Measurements from ENCODE around the gene LTB.

The LTB gene

GRCh38 chr6:31576897-31577578, 5.2 kb downstream of the LTB start:
- peak in 2 of 51 donors; percentile 91 to 100 for DNase-seq

GRCh38 chr6:31575952-31576685, 6.1 kb downstream of the LTB start:
- DNase-seq = no peak

- DNase-seq = peak in 12 of 51 donors; percentile 4 to 100 (median 18)
Observed at GRCh38 chr6:31575335-31575901, 6.8 kb downstream of the LTB start, which contains the start of gene TNF. Gene TNF, plus strand, starts transcription at chr6:31575565. Its CDS starts 177 bp downstream, at chr6:31575742.

- no peak for DNase-seq
Observed at GRCh38 chr6:31574106-31575061, 7.8 kb downstream of the LTB start.

GRCh38 chr6:31573239-31574105, 8.8 kb downstream of the LTB start:
- no peak for DNase-seq

- DNase-seq = no peak
Observed at GRCh38 chr6:31572041-31572911, 9.9 kb downstream of the LTB start, which contains the start of gene LTA. Gene LTA, plus strand, starts transcription at chr6:31572289. Its CDS starts 454 bp downstream, at chr6:31572743.

- no peak for DNase-seq
Observed at GRCh38 chr6:31569861-31570536, 12.2 kb downstream of the LTB start.

- no peak for DNase-seq
Observed at GRCh38 chr6:31568537-31568961, 13.7 kb downstream of the LTB start.

- DNase-seq = no peak
Observed at GRCh38 chr6:31567531-31568370, 14.5 kb downstream of the LTB start.

GRCh38 chr6:31560697-31561058, 21.5 kb downstream of the LTB start:
- no peak for DNase-seq

GRCh38 chr6:31559958-31560696, 22.1 kb downstream of the LTB start:
- peak in 14 of 51 donors; percentile 6 to 31 (median 18) for DNase-seq

- DNase-seq = no peak
Observed at GRCh38 chr6:31559606-31559957, 22.6 kb downstream of the LTB start.

GRCh38 chr6:31558631-31559500, 23.4 kb downstream of the LTB start:
- peak in 14 of 51 donors; percentile 5 to 49 (median 20) for DNase-seq

- no peak for DNase-seq
Observed at GRCh38 chr6:31558318-31558625, 24.0 kb downstream of the LTB start.

GRCh38 chr6:31557443-31558317, 24.5 kb downstream of the LTB start:
- DNase-seq = no peak

Data from hypothalamus (tissue), 51 donors.